ENCODE results near the gene C22orf15.
A peak's percentile ranks its signal among the peaks of the same experiment; 100 is the strongest.

Gene C22orf15

GRCh38 chr22:23756891-23757290 is 5.9 kb upstream of the C22orf15 start:
- Mint-ChIP-seq H3K27me3 (ENCODE audit: low read depth) (no peaks in the 10 kb centered on the region), H3K36me3 (ENCODE audit: low read depth) (no peaks in the 10 kb centered on the region), H3K4me3 (peak overlapping the region in 1 of 3 experiments; percentile 7), H3K4me1 (no peaks in the 10 kb centered on the region), H3K27ac (no peak overlapping the region), H3K9me3 (no peaks in the 10 kb centered on the region)
- TF ChIP-seq CTCF (IDR thresholded peaks at IDR 0.05; ENCODE audit: unreplicated experiment in 3 of 3), result no peak

GRCh38 chr22:23759566-23759965 is 3.2 kb upstream of the C22orf15 start:
- H3K9me3 Mint-ChIP-seq, result no peaks in the 10 kb centered on the region
- no peaks in the 10 kb centered on the region for H3K27me3 Mint-ChIP-seq (ENCODE audit: low read depth)
- H3K27ac Mint-ChIP-seq, result no peak overlapping the region
- H3K4me1 Mint-ChIP-seq, result peaks cover 16% of the 10 kb centered on the region
- TF ChIP-seq CTCF (IDR thresholded peaks at IDR 0.05; ENCODE audit: unreplicated experiment in 3 of 3), result no peak
- H3K4me3 Mint-ChIP-seq, result no peak overlapping the region
- H3K36me3 Mint-ChIP-seq (ENCODE audit: low read depth), result no peaks in the 10 kb centered on the region

GRCh38 chr22:23760056-23760455 is 2.7 kb upstream of the C22orf15 start:
- H3K27me3 Mint-ChIP-seq (ENCODE audit: low read depth), result no peaks in the 10 kb centered on the region

GRCh38 chr22:23763579-23763945 is 772 bp downstream of the C22orf15 start:
- no peaks in the 10 kb centered on the region for H3K36me3 Mint-ChIP-seq (ENCODE audit: low read depth)
- H3K4me3 Mint-ChIP-seq, result peak overlapping the region in 2 of 3 experiments; percentile 67 to 73

More at GRCh38 chr22:23760056-23760455, 2.7 kb upstream of the C22orf15 start:
- Mint-ChIP-seq H3K9me3 (no peaks in the 10 kb centered on the region), H3K4me3 (no peak overlapping the region), H3K36me3 (ENCODE audit: low read depth) (no peaks in the 10 kb centered on the region), H3K4me1 (peaks cover 19% of the 10 kb centered on the region), H3K27ac (peak overlapping the region in 1 of 3 experiments; percentile 8)
- no peak for TF ChIP-seq CTCF (IDR thresholded peaks at IDR 0.05; ENCODE audit: unreplicated experiment in 3 of 3)

GRCh38 chr22:23763954-23764353 is 1.2 kb downstream of the C22orf15 start:
- TF ChIP-seq CTCF (IDR thresholded peaks at IDR 0.05; ENCODE audit: unreplicated experiment in 3 of 3), result no peak
- peak overlapping the region; percentile 33 to 70 (median 39) for H3K27ac Mint-ChIP-seq
- H3K36me3 Mint-ChIP-seq (ENCODE audit: low read depth), result no peaks in the 10 kb centered on the region
- H3K4me1 Mint-ChIP-seq, result peaks cover 21% of the 10 kb centered on the region
- H3K4me3 Mint-ChIP-seq, result peak overlapping the region in 2 of 3 experiments; percentile 67 to 73
- H3K9me3 Mint-ChIP-seq, result no peaks in the 10 kb centered on the region
- H3K27me3 Mint-ChIP-seq (ENCODE audit: low read depth), result no peaks in the 10 kb centered on the region

More at GRCh38 chr22:23763579-23763945, 772 bp downstream of the C22orf15 start:
- peaks cover 21% of the 10 kb centered on the region for H3K4me1 Mint-ChIP-seq
- TF ChIP-seq CTCF (IDR thresholded peaks at IDR 0.05; ENCODE audit: unreplicated experiment in 3 of 3), result no peak
- no peaks in the 10 kb centered on the region for H3K9me3 Mint-ChIP-seq
- H3K27me3 Mint-ChIP-seq (ENCODE audit: low read depth), result no peaks in the 10 kb centered on the region
- H3K27ac Mint-ChIP-seq, result peak overlapping the region; percentile 33 to 70 (median 39)
